BLaER1 treated with 17β-estradiol and CSF1 and Interleukin-3, amounts not matched to agents 10 nM and 100 nM (cell line): ENCODE measurements around the gene RABL6.

ENCODE experiments used
- H3K27ac ChIP-seq, 11 experiments: shearing (Covaris generic); formaldehyde crosslinking; 2 replicates each; pipeline ENCODE4 v1.8.1; 2022
- H3K27me3 ChIP-seq, 11 experiments: shearing (Covaris generic); formaldehyde crosslinking; 2 replicates each; pipeline ENCODE4 v1.8.1; 2022
- H3K36me3 ChIP-seq, 11 experiments: shearing (Covaris generic); formaldehyde crosslinking; 2 replicates each; pipeline ENCODE4 v1.8.1; 2022
- H3K4me1 ChIP-seq, 10 experiments: shearing (Covaris generic); formaldehyde crosslinking; 2 replicates each; pipeline ENCODE4 v1.8.1; 2022
- H3K4me2 ChIP-seq, 11 experiments: shearing (Covaris generic); formaldehyde crosslinking; 2 replicates each; pipeline ENCODE4 v1.8.1; 2022
- H3K4me3 ChIP-seq, 10 experiments: shearing (Covaris generic); formaldehyde crosslinking; 2 replicates each; pipeline ENCODE4 v1.8.1; 2022
- H3K9ac ChIP-seq, 11 experiments: shearing (Covaris generic); formaldehyde crosslinking; 2 replicates each; pipeline ENCODE4 v1.8.1; 2022
- H3K9me3 ChIP-seq, 11 experiments: shearing (Covaris generic); formaldehyde crosslinking; replicated peaks in 1 of 11; 2 replicates each; pipeline ENCODE4 v1.8.1; 2022
- H4K20me1 ChIP-seq, 11 experiments: shearing (Covaris generic); formaldehyde crosslinking; 2 replicates each; pipeline ENCODE4 v1.8.1; 2022
- Cebpa-rat ChIP-seq, 11 experiments: shearing (Covaris generic); IDR thresholded peaks; 2 replicates each; pipeline ENCODE4 v1.8.1; 2022

The RABL6 gene

GRCh38 chr9:136826188-136826541 is 18.4 kb downstream of the RABL6 start:
- Histone ChIP-seq H3K36me3 (peaks cover 79 to 97% (median 91%) of the 10 kb centered on the region in 11 experiments), H3K9me3 (no peaks in the 10 kb centered on the region), H3K4me3 (no peak overlapping the region), H4K20me1 (peaks cover 16 to 99% (median 77%) of the 10 kb centered on the region in 11 experiments; a peak in 21 of 22 replicates), H3K4me2 (no peak overlapping the region), H3K27me3 (no peaks in the 10 kb centered on the region), H3K9ac (no peak overlapping the region), H3K27ac (no peak overlapping the region), H3K4me1 (no peaks in the 10 kb centered on the region)
- TF ChIP-seq Cebpa-rat (IDR thresholded peaks at IDR 0.05), result no peak

GRCh38 chr9:136826703-136827582 is 19.2 kb downstream of the RABL6 start:
- no peaks in the 10 kb centered on the region for H3K27me3 ChIP-seq
- TF ChIP-seq Cebpa-rat (IDR thresholded peaks at IDR 0.05), result no peak
- no peak overlapping the region for H3K27ac ChIP-seq
- peaks cover 10 to 99% (median 75%) of the 10 kb centered on the region in 11 experiments; a peak in 21 of 22 replicates for H4K20me1 ChIP-seq
- H3K36me3 ChIP-seq, result peaks cover 86 to 98% (median 92%) of the 10 kb centered on the region in 11 experiments
- H3K4me1 ChIP-seq, result no peaks in the 10 kb centered on the region
- no peaks in the 10 kb centered on the region for H3K9me3 ChIP-seq
- H3K4me2 ChIP-seq, result no peak overlapping the region
- H3K4me3 ChIP-seq, result no peak overlapping the region
- H3K9ac ChIP-seq, result peak overlapping the region in 2 of 11 experiments; percentile 9 to 18; a peak in 2 of 22 replicates

GRCh38 chr9:136827794-136828473 is 20.2 kb downstream of the RABL6 start:
- no peak for TF ChIP-seq Cebpa-rat (IDR thresholded peaks at IDR 0.05)
- no peak overlapping the region for H3K4me2 ChIP-seq
- no peak overlapping the region for H3K4me3 ChIP-seq
- H4K20me1 ChIP-seq, result peaks cover 4 to 99% (median 74%) of the 10 kb centered on the region in 11 experiments; a peak in 20 of 22 replicates
- no peaks in the 10 kb centered on the region for H3K4me1 ChIP-seq
- H3K27me3 ChIP-seq, result no peaks in the 10 kb centered on the region
- no peak overlapping the region for H3K9ac ChIP-seq
- H3K9me3 ChIP-seq, result no peaks in the 10 kb centered on the region
- peaks cover 96 to 100% (median 99%) of the 10 kb centered on the region in 11 experiments for H3K36me3 ChIP-seq
- no peak overlapping the region for H3K27ac ChIP-seq

- Histone ChIP-seq H3K9ac (no peak overlapping the region), H3K27me3 (no peaks in the 10 kb centered on the region), H3K4me1 (no peaks in the 10 kb centered on the region), H4K20me1 (peaks cover 0 to 99% (median 68%) of the 10 kb centered on the region in 11 experiments; a peak in 20 of 22 replicates), H3K27ac (no peak overlapping the region), H3K4me2 (no peak overlapping the region), H3K4me3 (no peak overlapping the region), H3K9me3 (no peaks in the 10 kb centered on the region), H3K36me3 (peaks cover 90 to 99% (median 97%) of the 10 kb centered on the region in 11 experiments)
- no peak for TF ChIP-seq Cebpa-rat (IDR thresholded peaks at IDR 0.05)
Measured at GRCh38 chr9:136828474-136829140, 20.9 kb downstream of the RABL6 start.

- Histone ChIP-seq H3K4me2 (no peak overlapping the region), H3K9ac (no peak overlapping the region), H4K20me1 (peaks cover 0 to 99% (median 64%) of the 10 kb centered on the region in 11 experiments; a peak in 17 of 22 replicates), H3K4me3 (no peak overlapping the region), H3K9me3 (no peaks in the 10 kb centered on the region), H3K36me3 (peaks cover 82 to 99% (median 93%) of the 10 kb centered on the region in 11 experiments), H3K4me1 (no peaks in the 10 kb centered on the region), H3K27me3 (no peaks in the 10 kb centered on the region), H3K27ac (no peak overlapping the region)
- TF ChIP-seq Cebpa-rat (IDR thresholded peaks at IDR 0.05), result no peak
Measured at GRCh38 chr9:136829412-136829811, 21.7 kb downstream of the RABL6 start.

GRCh38 chr9:136829981-136830885 is 22.5 kb downstream of the RABL6 start:
- peaks cover 0 to 97% (median 59%) of the 10 kb centered on the region in 11 experiments; a peak in 16 of 22 replicates for H4K20me1 ChIP-seq
- no peaks in the 10 kb centered on the region for H3K27me3 ChIP-seq
- H3K4me1 ChIP-seq, result no peaks in the 10 kb centered on the region
- H3K4me3 ChIP-seq, result no peak overlapping the region
- H3K27ac ChIP-seq, result no peak overlapping the region
- H3K9ac ChIP-seq, result no peak overlapping the region; a peak in 1 of 22 replicates
- no peak for TF ChIP-seq Cebpa-rat (IDR thresholded peaks at IDR 0.05)
- no peak overlapping the region for H3K4me2 ChIP-seq
- H3K9me3 ChIP-seq, result no peaks in the 10 kb centered on the region
- H3K36me3 ChIP-seq, result peaks cover 75 to 99% (median 90%) of the 10 kb centered on the region in 11 experiments

- no peak overlapping the region for H3K27ac ChIP-seq
- H3K9ac ChIP-seq, result no peak overlapping the region; a peak in 1 of 22 replicates
- H3K9me3 ChIP-seq, result no peaks in the 10 kb centered on the region
- no peaks in the 10 kb centered on the region for H3K27me3 ChIP-seq
- H3K4me3 ChIP-seq, result no peak overlapping the region
- H3K36me3 ChIP-seq, result peaks cover 73 to 99% (median 90%) of the 10 kb centered on the region in 11 experiments
- peaks cover 0 to 97% (median 57%) of the 10 kb centered on the region in 11 experiments; a peak in 15 of 22 replicates for H4K20me1 ChIP-seq
- no peak for TF ChIP-seq Cebpa-rat (IDR thresholded peaks at IDR 0.05)
- no peak overlapping the region for H3K4me2 ChIP-seq
- no peaks in the 10 kb centered on the region for H3K4me1 ChIP-seq
Measured at GRCh38 chr9:136831002-136831719, 23.4 kb downstream of the RABL6 start.

GRCh38 chr9:136831720-136832104 is 24.0 kb downstream of the RABL6 start:
- no peak overlapping the region for H3K4me2 ChIP-seq
- no peak for TF ChIP-seq Cebpa-rat (IDR thresholded peaks at IDR 0.05)
- H4K20me1 ChIP-seq, result peaks cover 0 to 97% (median 51%) of the 10 kb centered on the region in 11 experiments; a peak in 15 of 22 replicates
- no peaks in the 10 kb centered on the region for H3K27me3 ChIP-seq
- no peaks in the 10 kb centered on the region for H3K9me3 ChIP-seq
- peaks cover 69 to 99% (median 87%) of the 10 kb centered on the region in 11 experiments for H3K36me3 ChIP-seq
- H3K4me3 ChIP-seq, result no peak overlapping the region
- no peak overlapping the region for H3K9ac ChIP-seq
- no peak overlapping the region for H3K27ac ChIP-seq
- no peaks in the 10 kb centered on the region for H3K4me1 ChIP-seq
